ENCODE data around the gene SLC6A16.
"Not testable (repeated sequence)": the region's sequence is repeated elsewhere in the genome, so short reads cannot be mapped to it uniquely, and the experiment has no call there.

The SLC6A16 gene

GRCh38 chr19:49271080-49271753 is 53.8 kb downstream of the SLC6A16 start:
- no peak for DNase-seq (ENCODE audit: low read depth in 2 of 2, low spot score in 1 of 2)

DNA sequence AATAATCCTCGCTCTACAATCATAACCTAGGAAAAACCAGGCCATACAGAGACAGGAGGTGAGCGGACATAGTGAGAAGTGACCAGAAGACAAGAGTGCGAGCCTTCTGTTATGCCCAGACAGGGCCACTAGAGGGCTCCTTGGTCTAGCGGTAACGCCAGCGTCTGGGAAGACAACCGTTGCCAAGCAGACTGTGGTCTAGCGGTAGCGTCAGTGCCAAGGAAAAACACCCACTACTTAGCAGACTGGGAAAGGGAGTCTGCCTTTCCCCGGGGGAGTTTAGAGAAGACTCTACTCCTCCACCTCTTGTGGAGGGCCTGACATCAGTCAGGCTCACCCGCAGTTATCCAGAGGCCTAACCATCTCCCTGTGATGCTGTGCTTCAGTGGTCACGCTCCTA is 58.6 kb downstream of the SLC6A16 start:
- not testable (repeated sequence) for DNase-seq (ENCODE audit: low read depth in 2 of 2, low spot score in 1 of 2)

GRCh38 chr19:49264258-49264657 is 60.7 kb downstream of the SLC6A16 start:
- DNase-seq (ENCODE audit: low read depth in 2 of 2, low spot score in 1 of 2), result no peak

- DNase-seq (ENCODE audit: low read depth in 2 of 2, low spot score in 1 of 2), result no peak
Observed at GRCh38 chr19:49261602-49262001, 63.4 kb downstream of the SLC6A16 start.

- no peak for DNase-seq (ENCODE audit: low read depth in 2 of 2, low spot score in 1 of 2)
Observed at GRCh38 chr19:49256691-49257090, 68.3 kb downstream of the SLC6A16 start.

GRCh38 chr19:49255674-49256073 is 69.3 kb downstream of the SLC6A16 start:
- DNase-seq (ENCODE audit: low read depth in 2 of 2, low spot score in 1 of 2), result no peak

DNA sequence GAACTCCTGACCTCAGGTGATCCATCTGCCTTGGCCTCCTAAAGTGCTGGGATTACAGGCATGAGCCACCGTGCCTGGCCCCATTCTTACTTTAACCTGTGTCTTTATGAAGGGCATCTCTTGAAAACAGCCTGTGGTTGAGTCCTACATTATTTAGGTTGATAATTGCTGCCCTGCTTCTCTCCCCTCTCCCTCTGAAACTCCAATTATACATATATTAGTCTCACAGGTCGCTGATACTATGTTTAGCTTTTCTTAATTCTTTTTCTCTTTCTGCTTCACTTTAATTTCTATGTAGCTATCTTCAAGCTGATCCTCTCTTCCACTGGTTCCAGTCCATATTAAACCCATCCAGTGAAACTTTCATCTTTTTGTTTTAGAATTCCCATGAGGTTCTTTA is 75.1 kb downstream of the SLC6A16 start:
- no peak for DNase-seq (ENCODE audit: low read depth in 2 of 2, low spot score in 1 of 2)

- DNase-seq (ENCODE audit: low read depth in 2 of 2, low spot score in 1 of 2), result no peak
Observed at GRCh38 chr19:49247676-49248075, 77.3 kb downstream of the SLC6A16 start.

DNA sequence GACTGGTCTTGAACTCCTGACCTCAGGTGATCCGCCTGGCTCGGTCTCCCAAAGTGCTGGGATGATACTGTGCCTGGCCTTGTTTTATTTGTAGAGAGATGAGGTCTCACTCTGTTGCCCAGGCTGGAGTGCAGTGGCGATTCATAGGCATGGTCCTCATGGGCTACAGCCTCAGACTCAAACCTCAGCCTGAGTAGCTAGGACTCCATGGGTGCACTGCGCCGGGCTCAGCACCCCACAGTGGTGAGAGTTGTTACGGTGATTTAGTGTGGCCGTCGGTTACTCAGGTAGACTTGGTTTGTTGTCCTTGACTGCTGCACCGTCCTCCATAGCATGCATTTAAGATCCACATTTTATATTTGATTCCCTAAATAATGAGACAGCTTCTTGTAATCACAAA is 80.7 kb downstream of the SLC6A16 start:
- no peak for DNase-seq (ENCODE audit: low read depth in 2 of 2, low spot score in 1 of 2)

DNA sequence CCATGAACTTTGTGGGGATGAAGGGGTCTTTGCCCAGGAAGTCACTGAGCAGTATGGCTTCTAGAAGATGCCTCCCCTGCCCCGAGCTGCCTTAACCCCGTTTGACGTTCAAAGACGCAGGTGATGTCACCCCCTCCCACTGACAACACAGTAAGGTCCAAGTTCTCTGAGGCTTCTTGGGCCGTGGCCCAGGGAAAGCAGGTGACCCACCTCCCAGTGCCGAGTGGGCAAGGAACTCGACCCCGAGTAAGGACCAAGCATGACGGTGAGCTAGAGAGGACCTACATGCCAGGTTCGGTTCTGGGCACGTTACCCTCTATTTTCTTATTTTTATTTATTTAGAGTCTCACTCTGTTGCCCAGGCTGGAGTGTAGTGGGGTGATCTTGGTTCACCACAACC is 81.3 kb downstream of the SLC6A16 start:
- no peak for DNase-seq (ENCODE audit: low read depth in 2 of 2, low spot score in 1 of 2)

DNA sequence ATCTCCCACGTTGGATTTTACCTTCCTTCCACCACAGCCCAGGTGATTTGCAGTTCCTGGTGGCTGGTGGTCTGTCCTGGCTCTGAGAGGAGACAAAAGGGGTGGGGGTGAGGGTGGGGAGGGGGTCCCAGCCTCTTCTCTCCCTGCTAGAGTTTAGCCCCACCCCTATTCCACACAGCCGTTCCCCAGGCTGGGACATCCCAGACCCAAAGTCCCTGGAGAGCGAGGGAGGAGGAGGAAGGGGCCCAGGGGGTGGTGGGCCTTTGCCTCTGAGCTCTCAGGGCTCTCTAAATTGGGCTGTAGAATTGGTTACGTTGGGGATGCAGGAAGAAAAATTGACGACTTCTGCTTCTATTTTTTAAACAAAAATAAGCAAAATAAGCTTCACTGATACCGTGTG is 81.9 kb downstream of the SLC6A16 start:
- DNase-seq (ENCODE audit: low read depth in 2 of 2, low spot score in 1 of 2), result no peak

- no peak for DNase-seq (ENCODE audit: low read depth in 2 of 2, low spot score in 1 of 2)
Observed at GRCh38 chr19:49241769-49242168, 83.2 kb downstream of the SLC6A16 start.

Data from stimulated activated CD8-positive, alpha-beta memory T cell treated with anti-CD3 and anti-CD28 coated beads, Interleukin-4, amount 100 ng/mL, for 4 hours (primary cell).